ENCODE measurements around the gene PGBD2. TPM values are rescaled to one million over a fixed set of nuclear protein-coding genes. Genes with fewer than 3 reads are reported as not detected.

PGBD2 gene
- total and polyA plus RNA-seq, 9 of the 15 experiments (the other 6 are each of a cell fraction or from before 2014, with no cell fraction given) = 11.9 to 21.8 (median 14.7) TPM

DNA sequence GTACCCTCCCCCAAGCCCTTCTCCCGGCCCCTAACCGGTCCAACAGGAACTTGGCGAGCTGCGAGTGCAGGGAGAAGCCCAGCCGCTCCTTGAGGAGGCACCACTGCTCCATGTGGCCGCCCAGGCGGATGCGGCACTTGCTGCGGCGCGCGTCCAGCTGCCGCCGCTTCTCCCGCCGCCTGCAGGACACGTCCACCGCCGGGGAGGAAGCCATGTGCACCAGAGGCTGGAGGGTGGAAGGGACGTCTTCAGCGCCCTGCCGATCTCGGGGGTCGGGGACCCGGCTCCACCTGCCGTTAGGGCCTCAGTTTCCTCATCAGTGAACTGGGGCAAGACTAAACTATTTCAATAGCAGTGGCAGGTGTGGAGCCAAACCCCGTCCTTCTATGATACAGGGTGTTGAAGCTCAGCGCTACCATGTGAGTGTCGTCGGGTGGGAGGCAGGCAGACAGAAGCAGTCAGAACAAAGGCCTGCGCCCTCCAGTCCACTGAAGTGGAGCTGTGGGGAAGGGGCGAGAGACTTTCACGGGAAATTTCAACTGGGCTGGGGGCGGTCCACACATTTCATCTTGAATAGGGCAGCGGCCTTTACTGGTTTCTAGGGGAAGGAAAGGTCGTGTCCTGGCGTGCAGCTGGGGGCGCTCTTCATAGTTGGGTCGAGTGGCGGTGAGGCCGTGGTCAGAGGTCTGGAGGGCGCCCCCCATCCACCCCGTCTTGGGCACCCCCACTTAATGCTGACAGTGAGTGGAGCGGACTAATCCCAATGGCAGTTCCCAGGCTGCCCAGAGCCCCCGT lies 47.7 kb upstream of the PGBD2 start (continued):
- TF ChIP-seq, protein P1, sequence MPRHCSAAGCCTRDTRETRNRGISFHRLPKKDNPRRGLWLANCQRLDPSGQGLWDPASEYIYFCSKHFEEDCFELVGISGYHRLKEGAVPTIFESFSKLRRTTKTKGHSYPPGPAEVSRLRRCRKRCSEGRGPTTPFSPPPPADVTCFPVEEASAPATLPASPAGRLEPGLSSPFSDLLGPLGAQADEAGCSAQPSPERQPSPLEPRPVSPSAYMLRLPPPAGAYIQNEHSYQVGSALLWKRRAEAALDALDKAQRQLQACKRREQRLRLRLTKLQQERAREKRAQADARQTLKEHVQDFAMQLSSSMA (CRISPR knock-in tag; IDR thresholded peaks at IDR 0.05) = peak; percentile 33; the same call in 1 of the 2 replicates
- TF ChIP-seq ZFPM2 (CRISPR knock-in tag; IDR thresholded peaks at IDR 0.05) = no peak
- no peak for TF ChIP-seq THRA (IDR thresholded peaks at IDR 0.05)
- TF ChIP-seq, protein P2, sequence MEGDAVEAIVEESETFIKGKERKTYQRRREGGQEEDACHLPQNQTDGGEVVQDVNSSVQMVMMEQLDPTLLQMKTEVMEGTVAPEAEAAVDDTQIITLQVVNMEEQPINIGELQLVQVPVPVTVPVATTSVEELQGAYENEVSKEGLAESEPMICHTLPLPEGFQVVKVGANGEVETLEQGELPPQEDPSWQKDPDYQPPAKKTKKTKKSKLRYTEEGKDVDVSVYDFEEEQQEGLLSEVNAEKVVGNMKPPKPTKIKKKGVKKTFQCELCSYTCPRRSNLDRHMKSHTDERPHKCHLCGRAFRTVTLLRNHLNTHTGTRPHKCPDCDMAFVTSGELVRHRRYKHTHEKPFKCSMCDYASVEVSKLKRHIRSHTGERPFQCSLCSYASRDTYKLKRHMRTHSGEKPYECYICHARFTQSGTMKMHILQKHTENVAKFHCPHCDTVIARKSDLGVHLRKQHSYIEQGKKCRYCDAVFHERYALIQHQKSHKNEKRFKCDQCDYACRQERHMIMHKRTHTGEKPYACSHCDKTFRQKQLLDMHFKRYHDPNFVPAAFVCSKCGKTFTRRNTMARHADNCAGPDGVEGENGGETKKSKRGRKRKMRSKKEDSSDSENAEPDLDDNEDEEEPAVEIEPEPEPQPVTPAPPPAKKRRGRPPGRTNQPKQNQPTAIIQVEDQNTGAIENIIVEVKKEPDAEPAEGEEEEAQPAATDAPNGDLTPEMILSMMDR (IDR thresholded peaks at IDR 0.05 in 2 of 3, conservative IDR thresholded peaks at IDR 0.05 in 1 of 3; ENCODE audit: insufficient read depth in 2 of 3, low read depth in 1 of 3, low read length in 3 of 3) = peak; percentile 65 to 83 (median 67)
- no peak for TF ChIP-seq RUNX1 (IDR thresholded peaks at IDR 0.05; ENCODE audit: low read depth)
- TF ChIP-seq RREB1 (CRISPR knock-in tag; IDR thresholded peaks at IDR 0.05) = no peak
- peak; percentile 38 for TF ChIP-seq PRDM10 (IDR thresholded peaks at IDR 0.05; ENCODE audit: partially characterized antibody)
- TF ChIP-seq CHD2 (IDR thresholded peaks at IDR 0.05; ENCODE audit: low read depth, low read length) = no peak
- TF ChIP-seq NFIX (CRISPR knock-in tag; IDR thresholded peaks at IDR 0.05; ENCODE audit: low read depth) = no peak
- TF ChIP-seq ZNF217 (CRISPR knock-in tag; IDR thresholded peaks at IDR 0.05) = no peak
